Omental fat pad (tissue), 4 donors: ENCODE data around the gene SERPINI1. TPM values are rescaled to one million over a fixed set of nuclear protein-coding genes. Genes with fewer than 3 reads are reported as not detected.

Experiments
- ATAC-seq: fragments of 150-250 bp; one replicate; pipeline ENCODE4 v1.9.1; 2016; ENCODE audit warnings: mild to moderate bottlenecking, moderate library complexity; ENCODE audit not compliant: low FRiP score
- DNase-seq: peaks from one replicate; pipeline ENCODE4 v3.0.0-alpha.2; 2019; ENCODE audit warnings: low spot score
- small RNA-seq: library from RNA; depleted of rRNA; stranded (forward); fragments of <200 nt; gene quantifications from one replicate; pipeline ENCODE3, GENCODE V24; 2016
- total RNA-seq, 4 donors: library from RNA; depleted of rRNA; stranded (reverse); fragments of >200 nt; gene quantifications; one replicate each; pipeline ENCODE4 v1.1.0, GENCODE V29; 2016
- TF ChIP-seq, protein P1 (sequence below), 3 donors: fragments of 450-650 bp; IDR thresholded peaks; one replicate each; pipeline ENCODE4 v1.5.1; 2016 to 2017; ENCODE audit warnings: antibody characterized with exemption in 3 of 3, mild to moderate bottlenecking in 3 of 3, moderate library complexity in 2 of 3

The SERPINI1 gene
- total RNA-seq, 4 donors from 2014 or later: 2.2 to 7.1 (median 4.5) TPM

DNA sequence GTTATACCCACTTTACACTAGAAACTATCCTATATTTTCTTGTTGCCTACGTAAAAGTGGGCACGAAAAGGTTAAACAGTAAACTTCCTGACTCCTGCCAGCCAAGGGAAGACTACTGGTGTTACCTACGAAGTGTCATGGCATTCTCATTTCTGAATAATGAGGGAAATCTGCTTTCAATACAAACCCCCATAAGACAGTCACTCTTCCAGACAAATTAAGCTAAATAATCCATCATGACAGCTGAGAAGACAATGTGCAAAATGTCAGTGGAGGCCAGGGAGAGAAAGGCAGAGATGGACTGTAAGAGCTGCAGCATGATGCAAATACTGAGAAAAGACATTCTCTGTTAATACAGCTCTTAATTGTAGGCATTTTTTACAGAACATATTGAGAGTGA is 136.5 kb downstream of the SERPINI1 start:
- TF ChIP-seq, protein P1, sequence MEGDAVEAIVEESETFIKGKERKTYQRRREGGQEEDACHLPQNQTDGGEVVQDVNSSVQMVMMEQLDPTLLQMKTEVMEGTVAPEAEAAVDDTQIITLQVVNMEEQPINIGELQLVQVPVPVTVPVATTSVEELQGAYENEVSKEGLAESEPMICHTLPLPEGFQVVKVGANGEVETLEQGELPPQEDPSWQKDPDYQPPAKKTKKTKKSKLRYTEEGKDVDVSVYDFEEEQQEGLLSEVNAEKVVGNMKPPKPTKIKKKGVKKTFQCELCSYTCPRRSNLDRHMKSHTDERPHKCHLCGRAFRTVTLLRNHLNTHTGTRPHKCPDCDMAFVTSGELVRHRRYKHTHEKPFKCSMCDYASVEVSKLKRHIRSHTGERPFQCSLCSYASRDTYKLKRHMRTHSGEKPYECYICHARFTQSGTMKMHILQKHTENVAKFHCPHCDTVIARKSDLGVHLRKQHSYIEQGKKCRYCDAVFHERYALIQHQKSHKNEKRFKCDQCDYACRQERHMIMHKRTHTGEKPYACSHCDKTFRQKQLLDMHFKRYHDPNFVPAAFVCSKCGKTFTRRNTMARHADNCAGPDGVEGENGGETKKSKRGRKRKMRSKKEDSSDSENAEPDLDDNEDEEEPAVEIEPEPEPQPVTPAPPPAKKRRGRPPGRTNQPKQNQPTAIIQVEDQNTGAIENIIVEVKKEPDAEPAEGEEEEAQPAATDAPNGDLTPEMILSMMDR (IDR thresholded peaks at IDR 0.05): no peak
- no peak for DNase-seq
- ATAC-seq: no peak

DNA sequence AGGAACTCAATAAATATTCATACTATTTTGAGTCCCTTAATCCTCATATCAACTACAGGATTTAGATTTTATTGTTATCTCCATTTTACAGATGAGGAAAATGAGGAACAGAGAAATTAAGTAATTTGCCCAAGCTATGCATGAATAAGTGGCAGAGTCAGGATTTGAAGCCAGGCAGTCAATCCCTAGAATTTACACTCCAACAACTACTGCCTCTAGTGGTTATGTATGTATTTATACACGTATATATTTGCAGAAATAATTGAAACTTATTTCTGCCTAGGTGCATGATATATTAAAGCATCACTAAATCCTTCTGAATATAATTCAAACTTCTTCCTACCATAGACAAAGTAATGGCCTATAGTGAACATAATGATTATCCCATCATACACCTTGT is 137.4 kb downstream of the SERPINI1 start:
- no peak for DNase-seq
- ATAC-seq: no peak
- TF ChIP-seq, protein P1 (IDR thresholded peaks at IDR 0.05): no peak

DNA sequence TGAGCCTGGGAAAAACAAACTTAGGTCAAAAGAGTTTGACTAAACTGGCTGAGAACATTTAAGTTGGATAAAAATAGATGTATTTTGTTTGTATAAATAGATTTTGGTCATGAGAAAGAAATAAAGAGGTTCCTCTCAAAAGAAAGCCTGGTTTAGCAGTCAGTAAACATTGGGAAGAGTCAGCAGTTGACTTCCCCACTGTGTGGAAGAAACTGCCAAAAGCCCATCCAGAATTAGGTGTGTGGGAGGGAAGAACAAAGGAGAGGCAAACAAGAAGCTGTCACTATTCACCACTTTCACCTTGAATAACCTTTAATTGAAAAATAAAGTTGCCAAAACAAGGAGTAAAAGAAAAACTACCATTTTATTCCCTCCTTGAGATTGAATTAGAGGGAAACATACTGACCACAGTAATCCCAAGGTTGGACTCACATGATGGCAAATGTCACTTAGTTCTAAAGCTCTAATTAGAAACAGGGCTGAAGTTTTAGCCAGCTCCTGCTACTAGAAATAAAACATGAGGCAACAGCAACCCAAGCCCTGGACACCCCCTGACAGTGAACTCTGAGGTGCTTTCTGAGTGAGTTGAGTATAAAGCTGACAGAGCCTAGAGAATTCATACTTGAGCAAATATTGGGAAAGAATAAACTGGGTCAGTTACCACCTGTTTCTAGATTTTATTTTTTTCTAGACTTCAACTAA is 139.3 kb downstream of the SERPINI1 start:
- ATAC-seq (no peak), DNase-seq (no peak)
- TF ChIP-seq, protein P1 (IDR thresholded peaks at IDR 0.05): no peak

Small RNA genes lying within 50 kb of the gene (small RNA-seq; reads per million reads assigned to genes)
- not detected for gene HMGN1P8

Other genes starting within 250 kb of the SERPINI1 start
- gene WDR49, start 81.8 kb upstream of the SERPINI1 start, total RNA-seq: 1 to 10 TPM in 2 of 4 donors, under 1 TPM in 2; 0.31 to 3.2 (median 1.0) TPM
- 10 to 100 TPM; 46.7 to 66.8 (median 58.0) TPM for gene PDCD10, start 829 bp upstream of the SERPINI1 start, total RNA-seq